SU-DHL-6 (cell line): Measurements from ENCODE around the gene CCAR1.

Experiments
- EZH2phosphoT487 ChIP-seq: fragments of 200-600 bp; sonication (generic), shearing (Covaris generic); conservative IDR thresholded peaks from 2 replicates; pipeline ENCODE4 v1.6.1; 2018; ENCODE audit warnings: mild to moderate bottlenecking, antibody characterized with exemption, low read length, moderate library complexity, mixed read lengths
- TF ChIP-seq, protein P1 (sequence below): fragments of 200-600 bp; sonication (generic); IDR thresholded peaks from one replicate; pipeline ENCODE4 v1.5.1; 2017; ENCODE audit warnings: antibody characterized with exemption, mild to moderate bottlenecking, low read length, moderate library complexity; ENCODE audit not compliant: insufficient read depth, poor library complexity, severe bottlenecking

DNA sequence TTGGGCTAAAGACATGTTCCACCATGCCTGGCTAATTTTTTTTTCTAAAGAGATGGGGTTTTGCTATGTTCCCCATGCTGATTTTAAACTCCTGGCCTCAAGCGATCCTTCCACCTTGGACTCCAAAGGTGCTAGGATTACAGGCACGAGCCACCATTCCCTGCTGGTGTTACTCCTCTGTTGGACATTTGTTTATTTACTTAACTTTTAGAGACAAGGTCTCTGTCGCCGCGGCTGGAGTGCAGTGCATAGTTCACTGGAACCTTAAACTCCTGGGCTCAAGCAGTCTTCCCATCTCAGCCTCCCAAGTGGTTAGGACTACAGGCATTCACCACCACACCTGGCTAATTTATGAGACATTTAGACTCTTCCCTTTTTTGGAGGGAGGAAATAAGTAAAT lies 38.9 kb downstream of the CCAR1 start:
- TF ChIP-seq, protein P1, sequence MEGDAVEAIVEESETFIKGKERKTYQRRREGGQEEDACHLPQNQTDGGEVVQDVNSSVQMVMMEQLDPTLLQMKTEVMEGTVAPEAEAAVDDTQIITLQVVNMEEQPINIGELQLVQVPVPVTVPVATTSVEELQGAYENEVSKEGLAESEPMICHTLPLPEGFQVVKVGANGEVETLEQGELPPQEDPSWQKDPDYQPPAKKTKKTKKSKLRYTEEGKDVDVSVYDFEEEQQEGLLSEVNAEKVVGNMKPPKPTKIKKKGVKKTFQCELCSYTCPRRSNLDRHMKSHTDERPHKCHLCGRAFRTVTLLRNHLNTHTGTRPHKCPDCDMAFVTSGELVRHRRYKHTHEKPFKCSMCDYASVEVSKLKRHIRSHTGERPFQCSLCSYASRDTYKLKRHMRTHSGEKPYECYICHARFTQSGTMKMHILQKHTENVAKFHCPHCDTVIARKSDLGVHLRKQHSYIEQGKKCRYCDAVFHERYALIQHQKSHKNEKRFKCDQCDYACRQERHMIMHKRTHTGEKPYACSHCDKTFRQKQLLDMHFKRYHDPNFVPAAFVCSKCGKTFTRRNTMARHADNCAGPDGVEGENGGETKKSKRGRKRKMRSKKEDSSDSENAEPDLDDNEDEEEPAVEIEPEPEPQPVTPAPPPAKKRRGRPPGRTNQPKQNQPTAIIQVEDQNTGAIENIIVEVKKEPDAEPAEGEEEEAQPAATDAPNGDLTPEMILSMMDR: no peak
- TF ChIP-seq EZH2phosphoT487: no peak
